GM06990 (cell line): Measurements from ENCODE around the gene FRY.
"Not testable (repeated sequence)": the region's sequence is repeated elsewhere in the genome, so short reads cannot be mapped to it uniquely, and the experiment has no call there.

ENCODE experiments used
- DNase-seq: peaks from one replicate; pipeline ENCODE4 v3.0.0-alpha.2; 2011; ENCODE audit not compliant: insufficient read length; ENCODE audit errors: extremely low read depth
- H3K27me3 ChIP-seq: replicated peaks from 2 replicates; pipeline ENCODE4 v1.6.0; 2011; ENCODE audit warnings: low read length; ENCODE audit not compliant: control insufficient read depth, insufficient read depth
- H3K36me3 ChIP-seq: 2 replicates; pipeline ENCODE4 v1.5.1; 2011; ENCODE audit warnings: low read length; ENCODE audit not compliant: control insufficient read depth, insufficient read depth
- H3K4me3 ChIP-seq: replicated peaks from 2 replicates; pipeline ENCODE4 v1.5.1; 2011; ENCODE audit warnings: low read depth, mild to moderate bottlenecking, control low read depth, low read length
- CTCF ChIP-seq: IDR thresholded peaks from 2 replicates; pipeline ENCODE4 v1.5.1; 2011; ENCODE audit warnings: low read length, control low read depth, mild to moderate bottlenecking, inconsistent platforms; ENCODE audit not compliant: insufficient read depth, poor library complexity, severe bottlenecking

FRY gene

GRCh38 chr13:31987535-31988170 is 43.9 kb upstream of the FRY start:
- no peak for DNase-seq
- TF ChIP-seq CTCF, result no peak
- no peak overlapping the region for H3K4me3 ChIP-seq
- H3K27me3 ChIP-seq, result no peaks in the 10 kb centered on the region
- H3K36me3 ChIP-seq, result no peaks in the 10 kb centered on the region

- H3K4me3 ChIP-seq, DNase-seq, H3K36me3 ChIP-seq, H3K27me3 ChIP-seq: not testable (repeated sequence)
Observed at GRCh38 chr13:31994367-31994766, 37.2 kb upstream of the FRY start.

GRCh38 chr13:31996601-31997000 is 35.0 kb upstream of the FRY start:
- no peak overlapping the region for H3K4me3 ChIP-seq
- no peaks in the 10 kb centered on the region for H3K27me3 ChIP-seq
- no peak for DNase-seq
- TF ChIP-seq CTCF, result no peak
- no peaks in the 10 kb centered on the region for H3K36me3 ChIP-seq

- Histone ChIP-seq H3K4me3 (no peak overlapping the region), H3K36me3 (no peaks in the 10 kb centered on the region), H3K27me3 (no peaks in the 10 kb centered on the region)
- no peak for TF ChIP-seq CTCF
- DNase-seq, result no peak
Observed at GRCh38 chr13:31997641-31998040, 33.9 kb upstream of the FRY start.

- TF ChIP-seq CTCF, result no peak
- H3K27me3 ChIP-seq, result no peaks in the 10 kb centered on the region
- DNase-seq, result no peak
Observed at GRCh38 chr13:31998131-31998530, 33.4 kb upstream of the FRY start.

GRCh38 chr13:32000754-32001153 is 30.8 kb upstream of the FRY start:
- not testable (repeated sequence) for DNase-seq, H3K36me3 ChIP-seq, H3K27me3 ChIP-seq, H3K4me3 ChIP-seq

More at GRCh38 chr13:31998131-31998530, 33.4 kb upstream of the FRY start:
- Histone ChIP-seq H3K36me3 (no peaks in the 10 kb centered on the region), H3K4me3 (no peak overlapping the region)
